ENCODE results near the gene DLK1.

- TF ChIP-seq, protein P1, sequence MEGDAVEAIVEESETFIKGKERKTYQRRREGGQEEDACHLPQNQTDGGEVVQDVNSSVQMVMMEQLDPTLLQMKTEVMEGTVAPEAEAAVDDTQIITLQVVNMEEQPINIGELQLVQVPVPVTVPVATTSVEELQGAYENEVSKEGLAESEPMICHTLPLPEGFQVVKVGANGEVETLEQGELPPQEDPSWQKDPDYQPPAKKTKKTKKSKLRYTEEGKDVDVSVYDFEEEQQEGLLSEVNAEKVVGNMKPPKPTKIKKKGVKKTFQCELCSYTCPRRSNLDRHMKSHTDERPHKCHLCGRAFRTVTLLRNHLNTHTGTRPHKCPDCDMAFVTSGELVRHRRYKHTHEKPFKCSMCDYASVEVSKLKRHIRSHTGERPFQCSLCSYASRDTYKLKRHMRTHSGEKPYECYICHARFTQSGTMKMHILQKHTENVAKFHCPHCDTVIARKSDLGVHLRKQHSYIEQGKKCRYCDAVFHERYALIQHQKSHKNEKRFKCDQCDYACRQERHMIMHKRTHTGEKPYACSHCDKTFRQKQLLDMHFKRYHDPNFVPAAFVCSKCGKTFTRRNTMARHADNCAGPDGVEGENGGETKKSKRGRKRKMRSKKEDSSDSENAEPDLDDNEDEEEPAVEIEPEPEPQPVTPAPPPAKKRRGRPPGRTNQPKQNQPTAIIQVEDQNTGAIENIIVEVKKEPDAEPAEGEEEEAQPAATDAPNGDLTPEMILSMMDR (IDR thresholded peaks at IDR 0.05): no peak
- no peak for TF ChIP-seq ZFX (IDR thresholded peaks at IDR 0.05; ENCODE audit: borderline replicate concordance)
These were observed 35.2 kb upstream of the DLK1 start for GRCh38 chr14:100691395-100692056.
